NCI-H2107 treated with DMSO at 0.1 percent for 48 hours (cell line): ENCODE data around the gene RERE.

Experiments used
- DNase-seq: peaks from one replicate; lab custom pipeline; 2025; ENCODE audit not compliant: unreplicated experiment; lab: John Stamatoyannopoulos, UW

Gene RERE

GRCh38 chr1:8343044-8343443 is 474.4 kb downstream of the RERE start:
- no peak for DNase-seq

- DNase-seq = no peak
Measured at GRCh38 chr1:8342325-8342724, 475.1 kb downstream of the RERE start.

- DNase-seq = no peak
Measured at GRCh38 chr1:8340448-8340847, 477.0 kb downstream of the RERE start.

GRCh38 chr1:8339203-8339600 is 478.2 kb downstream of the RERE start:
- DNase-seq = no peak

- no peak for DNase-seq
Measured at GRCh38 chr1:8338526-8339202, 478.8 kb downstream of the RERE start.

GRCh38 chr1:8337776-8338525 is 479.5 kb downstream of the RERE start:
- DNase-seq = no peak

- no peak for DNase-seq
Measured at GRCh38 chr1:8335246-8335645, 482.2 kb downstream of the RERE start.

GRCh38 chr1:8334106-8334851 is 483.2 kb downstream of the RERE start:
- DNase-seq = no peak

- no peak for DNase-seq
Measured at GRCh38 chr1:8333246-8333987, 484.0 kb downstream of the RERE start.

GRCh38 chr1:8332806-8333205 is 484.6 kb downstream of the RERE start:
- DNase-seq = no peak

GRCh38 chr1:8330271-8331125 is 486.9 kb downstream of the RERE start:
- no peak for DNase-seq

GRCh38 chr1:8329858-8330257 is 487.6 kb downstream of the RERE start:
- no peak for DNase-seq

GRCh38 chr1:8329439-8329838 is 488.0 kb downstream of the RERE start:
- no peak for DNase-seq

- DNase-seq = no peak
Measured at GRCh38 chr1:8328271-8328670, 489.2 kb downstream of the RERE start.

- DNase-seq = no peak
Measured at GRCh38 chr1:8326265-8326664, 491.2 kb downstream of the RERE start.

GRCh38 chr1:8325771-8326170 is 491.7 kb downstream of the RERE start:
- no peak for DNase-seq

- no peak for DNase-seq
Measured at GRCh38 chr1:8324176-8324810, 493.1 kb downstream of the RERE start.

- DNase-seq = no peak
Measured at GRCh38 chr1:8323706-8324105, 493.7 kb downstream of the RERE start.

GRCh38 chr1:8321612-8322011 is 495.8 kb downstream of the RERE start:
- DNase-seq = no peak

GRCh38 chr1:8318436-8318835 is 499.0 kb downstream of the RERE start:
- DNase-seq = no peak
